Mesenchymal stem cell (in vitro differentiated cells and primary cell): ENCODE measurements around the gene CLEC16A.

Experiments used
- DNase-seq: peaks from one replicate; pipeline ENCODE4 v3.0.0-alpha.2; 2013
- H2AFZ ChIP-seq: one replicate; pipeline ENCODE4 v1.6.1; 2013; ENCODE audit warnings: low read depth, mild to moderate bottlenecking, control low read depth, inconsistent platforms, low read length, moderate library complexity
- H2AK5ac ChIP-seq: 2 replicates; pipeline ENCODE4 v1.6.1; 2013; ENCODE audit warnings: low read length, moderate library complexity, mild to moderate bottlenecking, inconsistent platforms; ENCODE audit not compliant: severe bottlenecking
- H2BK120ac ChIP-seq: one replicate; pipeline ENCODE4 v1.6.1; 2013; ENCODE audit warnings: low read depth, mild to moderate bottlenecking, inconsistent platforms, low read length, moderate library complexity
- H2BK12ac ChIP-seq, 2 experiments: one replicate each; pipeline ENCODE4 v1.6.1; 2013; ENCODE audit warnings: inconsistent platforms in 2 of 2, low read length in 2 of 2, mild to moderate bottlenecking in 2 of 2, moderate library complexity in 2 of 2, control low read depth in 1 of 2
- H2BK15ac ChIP-seq: one replicate; pipeline ENCODE4 v1.6.1; 2013; ENCODE audit warnings: mild to moderate bottlenecking, low read depth, inconsistent platforms; ENCODE audit not compliant: poor library complexity, severe bottlenecking
- H2BK5ac ChIP-seq: 2 replicates; pipeline ENCODE4 v1.6.1; 2013; ENCODE audit warnings: low read depth, mild to moderate bottlenecking, low read length, control low read depth, inconsistent platforms; ENCODE audit not compliant: poor library complexity, severe bottlenecking
- H3K14ac ChIP-seq, 2 experiments: one replicate each; pipeline ENCODE4 v1.6.1; 2013; ENCODE audit warnings: inconsistent platforms in 2 of 2, low read length in 2 of 2, control low read depth in 1 of 2, mild to moderate bottlenecking in 1 of 2, moderate library complexity in 1 of 2
- H3K18ac ChIP-seq, 2 experiments: one replicate each; pipeline ENCODE4 v1.6.1; 2013; ENCODE audit warnings: inconsistent platforms in 2 of 2, low read length in 2 of 2, control low read depth in 1 of 2, low read depth in 1 of 2, mild to moderate bottlenecking in 1 of 2
- H3K23ac ChIP-seq, 2 experiments: one replicate each; pipeline ENCODE4 v1.6.1; 2013; ENCODE audit warnings: inconsistent platforms in 2 of 2, low read length in 2 of 2, mild to moderate bottlenecking in 2 of 2, moderate library complexity in 2 of 2, control low read depth in 1 of 2
- H3K27ac ChIP-seq: 2 replicates; pipeline ENCODE4 v1.5.1; 2013; ENCODE audit warnings: mild to moderate bottlenecking, moderate library complexity, low read length, control low read depth, inconsistent platforms; ENCODE audit not compliant: poor library complexity, severe bottlenecking
- H3K27me3 ChIP-seq, 2 experiments: 2 replicates each; pipeline versions ENCODE4 v1.6.1 to v1.7.0; 2013; ENCODE audit warnings: low read length in 2 of 2, mild to moderate bottlenecking in 2 of 2, moderate library complexity in 2 of 2, control low read depth in 1 of 2, inconsistent platforms in 1 of 2; ENCODE audit not compliant: control insufficient read depth in 1 of 2, insufficient read depth in 1 of 2
- H3K36me3 ChIP-seq, 2 experiments: 2 replicates each; pipeline versions ENCODE4 v1.6.1 to v1.7.0; 2013; ENCODE audit warnings: low read length in 2 of 2, control low read depth in 1 of 2, inconsistent platforms in 1 of 2, low read depth in 1 of 2, mild to moderate bottlenecking in 1 of 2; ENCODE audit not compliant: insufficient read depth in 2 of 2, control insufficient read depth in 1 of 2
- H3K4ac ChIP-seq, 2 experiments: one replicate each; pipeline ENCODE4 v1.6.1; 2013; ENCODE audit warnings: inconsistent platforms in 2 of 2, low read length in 2 of 2, mild to moderate bottlenecking in 2 of 2, moderate library complexity in 2 of 2, control low read depth in 1 of 2, low read depth in 1 of 2
- H3K4me1 ChIP-seq: 2 replicates; pipeline ENCODE4 v1.6.1; 2013; ENCODE audit warnings: low read depth, low read length, control low read depth; ENCODE audit not compliant: control insufficient read depth, insufficient read depth
- H3K4me2 ChIP-seq: 2 replicates; pipeline ENCODE4 v1.6.1; 2013; ENCODE audit warnings: low read length, mild to moderate bottlenecking, inconsistent platforms; ENCODE audit not compliant: poor library complexity, severe bottlenecking
- H3K4me3 ChIP-seq, 2 experiments: 2 replicates each; pipeline versions ENCODE4 v1.5.1 to v1.7.0; 2013; ENCODE audit warnings: low read length in 2 of 2, mild to moderate bottlenecking in 2 of 2, control low read depth in 1 of 2, low read depth in 1 of 2; ENCODE audit not compliant: insufficient read depth in 1 of 2
- H3K79me1 ChIP-seq: replicated peaks from 2 replicates; pipeline ENCODE4 v1.6.1; 2013; ENCODE audit warnings: mild to moderate bottlenecking, control low read depth, low read length, inconsistent platforms; ENCODE audit not compliant: poor library complexity, severe bottlenecking
- H3K9ac ChIP-seq: 2 replicates; pipeline ENCODE4 v1.7.0; 2013; ENCODE audit warnings: mild to moderate bottlenecking, low read length, moderate library complexity
- H3K9me3 ChIP-seq: 2 replicates; pipeline ENCODE4 v1.7.0; 2013; ENCODE audit warnings: mild to moderate bottlenecking, low read length; ENCODE audit not compliant: control insufficient read depth
- H4K8ac ChIP-seq: one replicate; pipeline ENCODE4 v1.6.1; 2013; ENCODE audit warnings: inconsistent platforms, mild to moderate bottlenecking, low read length, moderate library complexity
- H4K91ac ChIP-seq: one replicate; pipeline ENCODE4 v1.6.1; 2013; ENCODE audit warnings: mild to moderate bottlenecking, low read length, inconsistent platforms
- WGBS: methylation state at CpG from one replicate; pipeline ENCODE4 v1.1.7; 2013; ENCODE audit warnings: mixed read lengths; 5-methylcytosine and 5-hydroxymethylcytosine counted together

CLEC16A gene

GRCh38 chr16:10930755-10931093, 13.6 kb upstream of the CLEC16A start:
- Histone ChIP-seq H3K27me3 (no peaks in the 10 kb centered on the region), H2BK12ac (no peak overlapping the region), H3K4me3 (no peak overlapping the region), H3K36me3 (peaks cover 60 to 74% of the 10 kb centered on the region in 2 experiments), H4K91ac (no peak overlapping the region), H3K27ac (no peak overlapping the region), H3K9me3 (no peaks in the 10 kb centered on the region), H3K4ac (no peak overlapping the region), H3K23ac (no peak overlapping the region), H3K4me2 (no peak overlapping the region), H2AFZ (no peak overlapping the region), H2BK120ac (no peak overlapping the region), H4K8ac (no peak overlapping the region), H3K79me1 (peaks cover 36% of the 10 kb centered on the region), H3K4me1 (peaks cover 3% of the 10 kb centered on the region), H2AK5ac (no peak overlapping the region), H3K9ac (no peak overlapping the region), H3K18ac (no peak overlapping the region), H3K14ac (no peak overlapping the region), H2BK15ac (no peak overlapping the region), H2BK5ac (no peak overlapping the region)
- WGBS = 95% methylated on average over 2 of the region's 2 CpGs
- no peak for DNase-seq

- Histone ChIP-seq H3K9me3 (no peaks in the 10 kb centered on the region), H3K36me3 (peaks cover 56 to 70% of the 10 kb centered on the region in 2 experiments), H3K4me2 (no peak overlapping the region), H3K14ac (no peak overlapping the region), H3K9ac (no peak overlapping the region), H3K18ac (no peak overlapping the region), H3K4me1 (peaks cover 3% of the 10 kb centered on the region), H3K27ac (no peak overlapping the region), H4K91ac (no peak overlapping the region), H2AFZ (no peak overlapping the region), H3K4ac (no peak overlapping the region), H2BK120ac (no peak overlapping the region), H2BK15ac (no peak overlapping the region), H3K79me1 (peaks cover 37% of the 10 kb centered on the region), H3K27me3 (no peaks in the 10 kb centered on the region), H4K8ac (no peak overlapping the region), H2BK12ac (no peak overlapping the region), H2AK5ac (no peak overlapping the region), H3K23ac (no peak overlapping the region), H2BK5ac (no peak overlapping the region), H3K4me3 (no peak overlapping the region)
- WGBS = 95% methylated on average over 5 of the region's 7 CpGs
- DNase-seq = no peak
Measured at GRCh38 chr16:10931134-10931533, 13.2 kb upstream of the CLEC16A start.

- no peak overlapping the region for H4K8ac ChIP-seq
- 97% methylated on average over 10 of the region's 11 CpGs for WGBS
- no peak overlapping the region for H3K4ac ChIP-seq
- H2BK120ac ChIP-seq = no peak overlapping the region
- no peak overlapping the region for H3K14ac ChIP-seq
- DNase-seq = no peak
- no peak overlapping the region for H2BK12ac ChIP-seq
- no peaks in the 10 kb centered on the region for H3K27me3 ChIP-seq
- no peak overlapping the region for H4K91ac ChIP-seq
- H3K18ac ChIP-seq = no peak overlapping the region
- no peak overlapping the region for H3K27ac ChIP-seq
- no peak overlapping the region for H3K9ac ChIP-seq
- peaks cover 4% of the 10 kb centered on the region for H3K4me1 ChIP-seq
- H3K4me3 ChIP-seq = no peak overlapping the region
- no peak overlapping the region for H3K4me2 ChIP-seq
- H3K23ac ChIP-seq = no peak overlapping the region
- H2BK5ac ChIP-seq = no peak overlapping the region
- peaks cover 54 to 66% of the 10 kb centered on the region in 2 experiments for H3K36me3 ChIP-seq
- no peak overlapping the region for H2BK15ac ChIP-seq
- H2AFZ ChIP-seq = no peak overlapping the region
- H3K9me3 ChIP-seq = no peaks in the 10 kb centered on the region
- H3K79me1 ChIP-seq = peaks cover 45% of the 10 kb centered on the region
- H2AK5ac ChIP-seq = no peak overlapping the region
Measured at GRCh38 chr16:10931977-10932632, 12.3 kb upstream of the CLEC16A start.

GRCh38 chr16:10932959-10933710, 11.2 kb upstream of the CLEC16A start:
- no peak overlapping the region for H2AFZ ChIP-seq
- 94% methylated on average over 11 of the region's 11 CpGs for WGBS
- no peak overlapping the region for H3K23ac ChIP-seq
- no peak overlapping the region for H2AK5ac ChIP-seq
- H2BK5ac ChIP-seq = no peak overlapping the region
- no peak overlapping the region for H2BK12ac ChIP-seq
- H3K18ac ChIP-seq = no peak overlapping the region
- no peak overlapping the region for H3K4me2 ChIP-seq
- no peak overlapping the region for H3K9ac ChIP-seq
- H4K8ac ChIP-seq = no peak overlapping the region
- H3K4me1 ChIP-seq = peaks cover 10% of the 10 kb centered on the region
- no peak overlapping the region for H3K4me3 ChIP-seq
- no peak for DNase-seq
- H3K27me3 ChIP-seq = no peaks in the 10 kb centered on the region
- no peak overlapping the region for H3K27ac ChIP-seq
- no peak overlapping the region for H3K14ac ChIP-seq
- peaks cover 53 to 58% of the 10 kb centered on the region in 2 experiments for H3K36me3 ChIP-seq
- no peak overlapping the region for H3K4ac ChIP-seq
- H4K91ac ChIP-seq = no peak overlapping the region
- H3K9me3 ChIP-seq = no peaks in the 10 kb centered on the region
- H2BK15ac ChIP-seq = no peak overlapping the region
- no peak overlapping the region for H2BK120ac ChIP-seq
- peaks cover 49% of the 10 kb centered on the region for H3K79me1 ChIP-seq
